MM.1S (cell line): ENCODE measurements around the gene RAD23A.

Source experiments
- DNase-seq: peaks from one replicate; pipeline ENCODE4 v3.0.0-alpha.2; 2015
- H2AFZ ChIP-seq: fragments of 300-600 bp; sonication (generic); 2 replicates; pipeline ENCODE4 v1.6.0; 2016; ENCODE audit warnings: antibody characterized with exemption, low read length
- H3F3A ChIP-seq: fragments of 300-600 bp; sonication (generic); 2 replicates; pipeline ENCODE4 v1.6.1; 2016; ENCODE audit warnings: mild to moderate bottlenecking, antibody characterized with exemption, low read length, moderate library complexity, mixed read lengths; ENCODE audit not compliant: insufficient read depth
- H3K27ac ChIP-seq: fragments of 300-600 bp; sonication (generic); 2 replicates; pipeline ENCODE4 v1.5.1; 2016; ENCODE audit warnings: mild to moderate bottlenecking, low read length
- H3K27me3 ChIP-seq: fragments of 300-600 bp; sonication (generic); replicated peaks from 2 replicates; pipeline ENCODE4 v1.6.0; 2016; ENCODE audit warnings: low read length; ENCODE audit not compliant: insufficient read depth
- H3K36me3 ChIP-seq: fragments of 300-600 bp; sonication (generic); replicated peaks from 2 replicates; pipeline ENCODE4 v1.6.1; 2016; ENCODE audit warnings: mild to moderate bottlenecking, low read length, mixed read lengths; ENCODE audit not compliant: insufficient read depth
- H3K4me1 ChIP-seq: fragments of 300-600 bp; sonication (generic); 2 replicates; pipeline ENCODE4 v1.6.1; 2016; ENCODE audit warnings: low read length, mixed read lengths
- H3K4me2 ChIP-seq: fragments of 300-600 bp; sonication (generic); 2 replicates; pipeline ENCODE4 v1.6.0; 2016; ENCODE audit warnings: low read depth, low read length
- H3K4me3 ChIP-seq: fragments of 300-600 bp; sonication (generic); 2 replicates; pipeline ENCODE4 v1.5.1; 2016; ENCODE audit warnings: low read length, mixed read lengths
- H3K79me2 ChIP-seq: fragments of 300-600 bp; sonication (generic); 2 replicates; pipeline ENCODE4 v1.6.1; 2016; ENCODE audit warnings: mixed run types, low read length, mixed read lengths
- H3K9ac ChIP-seq: fragments of 300-600 bp; sonication (generic); 2 replicates; pipeline ENCODE4 v1.6.1; 2016; ENCODE audit warnings: low read length, mixed read lengths
- H3K9me2 ChIP-seq: fragments of 300-600 bp; sonication (generic); replicated peaks from 2 replicates; pipeline ENCODE4 v1.6.1; 2016; ENCODE audit warnings: mild to moderate bottlenecking, low read length, mixed read lengths; ENCODE audit not compliant: insufficient read depth
- H3K9me3 ChIP-seq: fragments of 300-600 bp; sonication (generic); replicated peaks from 2 replicates; pipeline ENCODE4 v1.6.1; 2016; ENCODE audit warnings: mild to moderate bottlenecking, low read length, mixed read lengths; ENCODE audit not compliant: insufficient read depth
- H4K20me1 ChIP-seq: fragments of 300-600 bp; sonication (generic); 2 replicates; pipeline ENCODE4 v1.6.1; 2016; ENCODE audit warnings: mild to moderate bottlenecking, low read length, moderate library complexity, mixed read lengths; ENCODE audit not compliant: insufficient read depth
- CTCF ChIP-seq: fragments of 300-600 bp; sonication (generic); IDR thresholded peaks from 2 replicates; pipeline ENCODE4 v1.5.1; 2016; ENCODE audit warnings: antibody characterized with exemption, low read length, mixed read lengths
- EZH2 ChIP-seq: fragments of 300-600 bp; sonication (generic); optimal IDR thresholded peaks from 2 replicates; pipeline ENCODE3; 2017; ENCODE audit warnings: low read depth, mild to moderate bottlenecking, antibody characterized with exemption, low read length, mixed read lengths
- EZH2phosphoT487 ChIP-seq: fragments of 300-600 bp; sonication (generic); IDR thresholded peaks from 2 replicates; pipeline ENCODE4 v1.6.1; 2018; ENCODE audit warnings: antibody characterized with exemption, low read length

RAD23A gene

DNA sequence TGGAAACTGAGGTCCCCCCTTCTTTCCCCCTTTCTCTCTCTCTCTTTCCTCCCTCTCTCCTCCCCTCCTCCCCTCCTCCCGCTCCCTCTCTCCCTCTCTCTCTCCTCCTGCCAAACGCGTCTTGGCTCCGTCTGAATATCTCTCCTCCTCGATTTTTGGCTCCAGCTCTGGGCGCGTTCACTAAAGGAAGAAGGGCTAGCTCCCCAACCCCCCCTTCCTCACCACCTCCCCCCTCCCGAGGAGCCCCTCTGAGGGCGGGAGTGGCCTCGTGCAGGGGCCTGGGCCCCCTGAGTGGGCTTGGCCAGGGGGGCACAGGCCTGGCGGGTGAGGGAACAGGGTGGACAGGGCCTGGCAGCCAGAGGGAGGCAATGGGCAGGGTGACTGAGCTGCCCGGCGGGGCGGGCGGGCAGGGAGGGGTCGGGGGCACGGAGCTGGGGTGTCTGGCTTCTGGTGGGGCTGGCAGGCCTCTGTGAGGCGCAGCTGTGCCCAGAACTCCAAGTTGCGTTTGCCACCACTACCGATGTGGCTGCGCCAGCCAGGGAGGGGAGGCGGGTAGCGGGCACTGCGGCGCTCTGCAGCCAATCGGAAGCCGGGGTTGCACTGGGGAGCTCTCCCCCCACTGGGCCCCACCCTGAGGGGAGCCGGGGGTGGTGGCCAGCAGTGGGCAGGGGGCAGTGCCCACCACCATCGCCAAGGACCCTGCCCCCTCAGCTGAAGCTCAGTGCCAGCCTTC lies 56.7 kb downstream of the RAD23A start:
- Histone ChIP-seq H3K4me2 (no peak overlapping the region), H3K9ac (no peak overlapping the region), H3K9me2 (no peaks in the 10 kb centered on the region), H4K20me1 (no peaks in the 10 kb centered on the region), H2AFZ (no peak overlapping the region), H3K27ac (no peak overlapping the region), H3K4me3 (no peak overlapping the region), H3K9me3 (no peaks in the 10 kb centered on the region), H3K79me2 (no peaks in the 10 kb centered on the region), H3K27me3 (peaks cover 99% of the 10 kb centered on the region), H3K36me3 (no peaks in the 10 kb centered on the region), H3K4me1 (no peaks in the 10 kb centered on the region; the same call in 1 of the 2 replicates), H3F3A (no peaks in the 10 kb centered on the region)
- no peak for DNase-seq
- TF ChIP-seq EZH2phosphoT487 (no peak), CTCF (no peak), EZH2 (no peak)

DNA sequence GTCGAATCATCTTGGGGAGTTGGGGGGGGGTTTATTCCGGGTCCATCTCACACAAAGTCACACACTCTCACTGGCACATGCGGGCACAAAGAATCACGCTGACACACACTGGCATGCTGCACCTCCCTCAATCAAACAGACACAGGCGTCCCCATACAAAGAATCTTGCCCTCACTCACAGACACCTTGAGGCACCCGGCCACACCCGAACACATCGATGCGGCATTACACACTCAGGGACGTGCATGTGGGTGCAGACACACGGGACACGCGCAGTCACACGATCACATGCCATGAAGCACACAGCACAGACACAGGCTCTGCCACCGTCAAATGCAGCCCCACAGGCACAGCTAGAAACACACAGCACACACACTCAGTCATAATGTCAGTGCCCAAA lies 57.4 kb downstream of the RAD23A start:
- Histone ChIP-seq H3K9ac (no peak overlapping the region), H3K36me3 (no peaks in the 10 kb centered on the region), H3K27me3 (peaks cover 97% of the 10 kb centered on the region), H3F3A (no peaks in the 10 kb centered on the region), H3K9me3 (no peaks in the 10 kb centered on the region), H3K27ac (no peak overlapping the region), H3K4me2 (no peak overlapping the region), H3K4me3 (no peak overlapping the region), H3K4me1 (no peaks in the 10 kb centered on the region; the same call in 1 of the 2 replicates), H2AFZ (no peak overlapping the region), H3K79me2 (no peaks in the 10 kb centered on the region), H4K20me1 (no peaks in the 10 kb centered on the region), H3K9me2 (no peaks in the 10 kb centered on the region)
- TF ChIP-seq EZH2 (no peak), EZH2phosphoT487 (no peak), CTCF (no peak)
- DNase-seq: no peak
